IMR-90 (cell line): Measurements from ENCODE around the gene SLC51A. TPM values are rescaled to one million over a fixed set of nuclear protein-coding genes. Genes with fewer than 3 reads are reported as not detected.

Source experiments
- ATAC-seq: fragments of 200-7000 bp; cut with Tn5 transposase; 2 replicates; pipeline ENCODE4 v1.9.1; 2020; ENCODE audit warnings: low read depth, mild to moderate bottlenecking, moderate library complexity
- BruUV-seq: library from RNA; stranded (reverse); fragments of 400-500 nt; replicated peaks from 2 replicates; lab custom pipeline; 2021; lab: Mats Ljungman, UMichigan
- CTCF ChIA-PET: fragments of 300-600 bp; formaldehyde crosslinking; extraction: SDS; loops from one replicate; lab custom pipeline; 2021; ENCODE audit warnings: antibody characterized with exemption; lab: Yijun Ruan, JAX
- POLR2A ChIA-PET: fragments of 300-600 bp; sonication (Branson Sonifier 250); formaldehyde crosslinking; loops from one replicate; lab custom pipeline; 2022; ENCODE audit warnings: antibody characterized with exemption; ENCODE audit not compliant: unreplicated experiment; lab: Charles Lee
- DNase-seq: peaks from one replicate; pipeline ENCODE4 v3.0.0; 2013
- H2AFZ ChIP-seq: replicated peaks from 2 replicates; pipeline ENCODE3; 2013; ENCODE audit warnings: low read length, mild to moderate bottlenecking; ENCODE audit not compliant: poor library complexity
- H2AK5ac ChIP-seq: 2 replicates; pipeline ENCODE4 v1.6.1; 2013; ENCODE audit warnings: low read depth, low read length, inconsistent platforms
- H2AK9ac ChIP-seq: replicated peaks from 2 replicates; pipeline ENCODE3; 2013; ENCODE audit warnings: mild to moderate bottlenecking, low read depth, low read length, moderate library complexity; ENCODE audit not compliant: poor library complexity
- H2BK120ac ChIP-seq: 2 replicates; pipeline ENCODE4 v1.6.1; 2013; ENCODE audit warnings: low read depth, low read length, inconsistent platforms
- H2BK15ac ChIP-seq: 3 replicates; pipeline ENCODE4 v1.6.1; 2013; ENCODE audit warnings: low read depth, low read length, inconsistent platforms
- H2BK20ac ChIP-seq: 2 replicates; pipeline ENCODE4 v1.6.1; 2013; ENCODE audit warnings: low read depth, mild to moderate bottlenecking, inconsistent platforms, low read length, moderate library complexity
- H2BK5ac ChIP-seq: 2 replicates; pipeline ENCODE4 v1.6.1; 2013; ENCODE audit warnings: mild to moderate bottlenecking, low read depth, low read length, inconsistent platforms; ENCODE audit not compliant: poor library complexity, severe bottlenecking
- H3K14ac ChIP-seq: replicated peaks from 2 replicates; pipeline ENCODE4 v1.6.1; 2013; ENCODE audit warnings: low read depth, low read length, inconsistent platforms
- H3K18ac ChIP-seq: 2 replicates; pipeline ENCODE4 v1.6.1; 2013; ENCODE audit warnings: low read depth, low read length, control low read depth
- H3K23ac ChIP-seq: 2 replicates; pipeline ENCODE4 v1.6.1; 2013; ENCODE audit warnings: low read depth, low read length, inconsistent platforms
- H3K27ac ChIP-seq: 2 replicates; pipeline ENCODE4 v1.5.1; 2013; ENCODE audit warnings: mild to moderate bottlenecking, control low read depth, low read length; ENCODE audit not compliant: insufficient read depth
- H3K27me3 ChIP-seq: 2 replicates; pipeline ENCODE4 v1.6.1; 2013; ENCODE audit warnings: low read length; ENCODE audit not compliant: control insufficient read depth, insufficient read depth
- H3K36me3 ChIP-seq: 2 replicates; pipeline ENCODE4 v1.6.1; 2013; ENCODE audit warnings: low read length, mixed read lengths; ENCODE audit not compliant: control insufficient read depth, insufficient read depth
- H3K4ac ChIP-seq: 2 replicates; pipeline ENCODE4 v1.6.1; 2013; ENCODE audit warnings: low read depth, low read length, inconsistent platforms
- H3K4me1 ChIP-seq: 2 replicates; pipeline ENCODE4 v1.6.1; 2013; ENCODE audit warnings: low read length, mixed read lengths; ENCODE audit not compliant: control insufficient read depth, insufficient read depth
- H3K4me2 ChIP-seq: 2 replicates; pipeline ENCODE4 v1.6.1; 2013; ENCODE audit warnings: low read depth, mild to moderate bottlenecking, control low read depth, low read length, moderate library complexity
- H3K4me3 ChIP-seq: 2 replicates; pipeline ENCODE4 v1.5.1; 2013; ENCODE audit warnings: low read depth, mild to moderate bottlenecking, control low read depth, low read length, moderate library complexity; ENCODE audit not compliant: insufficient read depth
- H3K56ac ChIP-seq: 2 replicates; pipeline ENCODE4 v1.6.1; 2013; ENCODE audit warnings: low read length, inconsistent platforms; ENCODE audit not compliant: insufficient read depth; ENCODE audit errors: extremely low read depth
- H3K79me1 ChIP-seq, 2 experiments: 2 replicates each; pipeline ENCODE4 v1.6.1; 2013; ENCODE audit warnings: low read length in 2 of 2, inconsistent platforms in 1 of 2, low read depth in 1 of 2
- H3K9ac ChIP-seq: 2 replicates; pipeline ENCODE4 v1.6.1; 2013; ENCODE audit warnings: low read depth, low read length, control low read depth
- H3K9me1 ChIP-seq: 2 replicates; pipeline ENCODE4 v1.6.1; 2013; ENCODE audit warnings: low read length, inconsistent platforms; ENCODE audit not compliant: insufficient read depth
- H3K9me3 ChIP-seq: 2 replicates; pipeline ENCODE4 v1.6.1; 2013; ENCODE audit warnings: low read length; ENCODE audit not compliant: control insufficient read depth, insufficient read depth
- H4K20me1 ChIP-seq: 2 replicates; pipeline ENCODE4 v1.6.1; 2013; ENCODE audit warnings: low read length, inconsistent platforms; ENCODE audit not compliant: insufficient read depth
- H4K5ac ChIP-seq: 2 replicates; pipeline ENCODE4 v1.6.1; 2013; ENCODE audit warnings: mild to moderate bottlenecking, low read depth, low read length, control low read depth
- H4K8ac ChIP-seq, 2 experiments: 2 replicates each; pipeline ENCODE4 v1.6.1; 2013; ENCODE audit warnings: low read depth in 2 of 2, low read length in 2 of 2, control low read depth in 1 of 2, inconsistent platforms in 1 of 2
- H4K91ac ChIP-seq: 2 replicates; pipeline ENCODE4 v1.6.1; 2013; ENCODE audit warnings: low read depth, low read length, inconsistent platforms; ENCODE audit not compliant: insufficient read depth
- CHD1 ChIP-seq: IDR thresholded peaks from 2 replicates; pipeline ENCODE4 v1.6.1; 2012; ENCODE audit warnings: low read depth, low read length, improper control_type of control experiment
- RCOR1 ChIP-seq: IDR thresholded peaks from 2 replicates; pipeline ENCODE4 v1.6.1; 2012; ENCODE audit warnings: mild to moderate bottlenecking, low read length, improper control_type of control experiment; ENCODE audit not compliant: insufficient replicate concordance
- SMC3 ChIP-seq: fragments of 150-350 bp; IDR thresholded peaks from 2 replicates; pipeline ENCODE4 v1.6.1; 2016; ENCODE audit warnings: low read depth, mild to moderate bottlenecking, antibody characterized with exemption, low read length, moderate library complexity
- WGBS, 2 experiments: methylation state at CpG; one replicate each; pipeline versions ENCODE4 v1.1.5 to v1.1.7; 2013; ENCODE audit warnings: missing lambda C conversion rate in 2 of 2; ENCODE audit not compliant: insufficient read length in 1 of 2; ENCODE audit errors: extremely low coverage in 2 of 2; 5-methylcytosine and 5-hydroxymethylcytosine counted together
- dilution Hi-C: fragments of 300-500 bp; cut with HindIII; formaldehyde crosslinking; loops from one replicate; pipeline ENCODE4 v1.14.3; 2018; ENCODE audit warnings: low sequenced_read_pairs; ENCODE audit not compliant: unreplicated experiment
- in situ Hi-C: fragments of 300-500 bp; cut with MboI; formaldehyde crosslinking; loops from 3 replicates; pipeline ENCODE4 v1.14.3; 2019; ENCODE audit warnings: low sequenced_read_pairs, inconsistent platforms, mixed read lengths
- intact Hi-C: fragments of 100-400 bp; cut with micrococcal nuclease; formaldehyde crosslinking; loops from 2 replicates; pipeline ENCODE4 v1.10.0; 2022
- polyA plus RNA-seq, 3 experiments: library from polyadenylated mRNA; depleted of rRNA; stranded (reverse); fragments of >200 nt; gene quantifications; 2 replicates each; pipeline ENCODE4 v1.2.3, GENCODE V29; 2012; ENCODE audit warnings: low replicate concordance in 1 of 3
- total RNA-seq: library from RNA; depleted of rRNA; stranded (reverse); fragments of >200 nt; gene quantifications from 2 replicates; pipeline ENCODE4 v1.2.3, GENCODE V29; 2012

SLC51A gene
- total and polyA plus RNA-seq, 2 of the 4 experiments (the other 2 are of a cell fraction): not detected

- no peak overlapping the region for H4K5ac ChIP-seq
- TF ChIP-seq RCOR1: no peak
- no peak for TF ChIP-seq SMC3
- TF ChIP-seq CHD1: no peak
- peaks cover 5 to 11% of the 10 kb centered on the region in 2 experiments; a peak in 2 of 4 replicates for H3K79me1 ChIP-seq
- H3K56ac ChIP-seq: no peak overlapping the region
- intact Hi-C loops: no loop called here
- dilution Hi-C loops: no loop called here
- CTCF ChIA-PET: no interaction called here
- H2BK20ac ChIP-seq: no peak overlapping the region
- peaks cover 31% of the 10 kb centered on the region for H3K36me3 ChIP-seq
- in situ Hi-C loops: no loop called here
- no peak overlapping the region for H3K9ac ChIP-seq
- H3K4me2 ChIP-seq: no peak overlapping the region
- H2BK15ac ChIP-seq: no peak overlapping the region
- POLR2A ChIA-PET: no interaction called here
- no peak overlapping the region for H2AK9ac ChIP-seq
- DNase-seq (no peak), ATAC-seq (no peak)
- BruUV-seq: no TSS peak
- H2AK5ac ChIP-seq: no peak overlapping the region
- H2BK5ac ChIP-seq: no peak overlapping the region
- no peaks in the 10 kb centered on the region for H3K9me3 ChIP-seq
- no peak overlapping the region for H2AFZ ChIP-seq
- H3K27me3 ChIP-seq: no peaks in the 10 kb centered on the region
- H3K4ac ChIP-seq: no peak overlapping the region
- no peaks in the 10 kb centered on the region for H4K20me1 ChIP-seq
- no peak overlapping the region for H3K27ac ChIP-seq
- H3K4me1 ChIP-seq: peaks cover 4% of the 10 kb centered on the region; the same call in 1 of the 2 replicates
- 70% methylated on average over 2 of the region's 12 CpGs; no CpG with 5 or more reads in 1 of the 2 experiments for WGBS, 2 experiments
- H3K4me3 ChIP-seq: no peak overlapping the region
- H2BK120ac ChIP-seq: no peak overlapping the region
- H3K23ac ChIP-seq: no peak overlapping the region
- 0 out of 2 replicates have a peak, but pooled peaks cover 5% of the 10 kb centered on the region for H3K9me1 ChIP-seq
- H4K91ac ChIP-seq: no peak overlapping the region
- no peak overlapping the region for H3K14ac ChIP-seq
- no peak overlapping the region for H3K18ac ChIP-seq
- H4K8ac ChIP-seq: no peak overlapping the region
Measured at GRCh38 chr3:196235452-196236122, 19.3 kb downstream of the SLC51A start.
